Fibroblast of the aortic adventitia (primary cell): ENCODE measurements around the gene GMPR2. TPM values are rescaled to one million over a fixed set of nuclear protein-coding genes. Genes with fewer than 3 reads are reported as not detected.

Experiments
- DNase-seq: peaks from one replicate; pipeline ENCODE4 v3.0.0-alpha.2; 2010; ENCODE audit warnings: low read depth
- H3K4me3 ChIP-seq: 2 replicates; pipeline ENCODE4 v1.5.1; 2011; ENCODE audit warnings: low read depth, mild to moderate bottlenecking, control low read depth, low read length, moderate library complexity
- total RNA-seq: library from RNA; depleted of rRNA; stranded (reverse); fragments of >200 nt; gene quantifications from 2 replicates; pipeline ENCODE4 v1.2.3, GENCODE V29; 2012; ENCODE audit warnings: low replicate concordance
- TF ChIP-seq, protein P1 (sequence below): IDR thresholded peaks from 2 replicates; pipeline ENCODE4 v1.5.1; 2011; ENCODE audit warnings: mild to moderate bottlenecking, low read length, control low read depth, inconsistent platforms; ENCODE audit not compliant: insufficient read depth

The GMPR2 gene
- total RNA-seq, 1 donor, result 53.6 TPM

DNA sequence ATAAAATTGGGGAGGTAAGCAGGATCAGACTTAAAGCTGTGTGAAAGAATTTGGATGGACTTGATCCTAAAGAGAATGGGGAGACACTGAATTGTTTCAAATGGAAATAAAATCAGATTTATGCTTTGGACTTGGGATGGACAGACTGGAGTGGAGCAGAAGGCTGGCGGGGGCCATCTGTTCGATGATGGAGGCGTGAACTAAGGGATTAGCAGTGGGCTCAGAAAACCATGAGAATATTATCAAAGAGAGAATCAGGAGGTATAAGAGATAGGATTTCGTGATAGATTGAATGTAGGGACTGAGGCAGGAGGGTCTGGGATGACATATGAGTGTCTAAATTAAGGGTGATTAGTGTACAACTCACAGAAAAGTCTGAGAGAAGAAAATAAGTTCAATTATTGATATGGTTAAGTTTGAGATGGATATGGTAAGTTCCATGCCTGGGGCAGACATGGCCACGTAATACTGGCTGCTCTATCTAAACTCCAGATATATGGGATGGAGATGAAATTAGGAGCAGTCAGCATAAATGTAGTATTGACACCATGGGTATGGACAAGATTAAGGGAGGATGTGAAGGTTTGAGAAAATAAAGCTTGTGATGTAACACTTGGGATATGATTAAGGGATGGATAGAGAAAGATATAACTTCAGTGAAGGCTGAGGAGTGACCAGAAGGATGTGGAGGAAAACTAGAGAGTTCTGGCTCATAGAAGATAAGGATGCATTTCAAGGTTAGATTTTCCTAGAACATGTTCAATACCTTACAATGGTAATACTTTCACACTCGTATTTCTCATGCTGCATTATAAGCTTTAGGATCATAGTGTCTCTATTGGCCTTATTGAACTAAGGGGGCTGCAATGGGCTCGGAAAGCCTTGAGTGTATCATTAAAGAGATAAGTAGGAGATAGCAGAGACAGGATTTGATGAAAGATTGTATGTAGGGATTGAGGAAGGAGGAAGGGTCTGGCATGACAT, 28.3 kb upstream of the GMPR2 start:
- TF ChIP-seq, protein P1, sequence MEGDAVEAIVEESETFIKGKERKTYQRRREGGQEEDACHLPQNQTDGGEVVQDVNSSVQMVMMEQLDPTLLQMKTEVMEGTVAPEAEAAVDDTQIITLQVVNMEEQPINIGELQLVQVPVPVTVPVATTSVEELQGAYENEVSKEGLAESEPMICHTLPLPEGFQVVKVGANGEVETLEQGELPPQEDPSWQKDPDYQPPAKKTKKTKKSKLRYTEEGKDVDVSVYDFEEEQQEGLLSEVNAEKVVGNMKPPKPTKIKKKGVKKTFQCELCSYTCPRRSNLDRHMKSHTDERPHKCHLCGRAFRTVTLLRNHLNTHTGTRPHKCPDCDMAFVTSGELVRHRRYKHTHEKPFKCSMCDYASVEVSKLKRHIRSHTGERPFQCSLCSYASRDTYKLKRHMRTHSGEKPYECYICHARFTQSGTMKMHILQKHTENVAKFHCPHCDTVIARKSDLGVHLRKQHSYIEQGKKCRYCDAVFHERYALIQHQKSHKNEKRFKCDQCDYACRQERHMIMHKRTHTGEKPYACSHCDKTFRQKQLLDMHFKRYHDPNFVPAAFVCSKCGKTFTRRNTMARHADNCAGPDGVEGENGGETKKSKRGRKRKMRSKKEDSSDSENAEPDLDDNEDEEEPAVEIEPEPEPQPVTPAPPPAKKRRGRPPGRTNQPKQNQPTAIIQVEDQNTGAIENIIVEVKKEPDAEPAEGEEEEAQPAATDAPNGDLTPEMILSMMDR, result no peak
- H3K4me3 ChIP-seq, result no peak overlapping the region
- no peak for DNase-seq

DNA sequence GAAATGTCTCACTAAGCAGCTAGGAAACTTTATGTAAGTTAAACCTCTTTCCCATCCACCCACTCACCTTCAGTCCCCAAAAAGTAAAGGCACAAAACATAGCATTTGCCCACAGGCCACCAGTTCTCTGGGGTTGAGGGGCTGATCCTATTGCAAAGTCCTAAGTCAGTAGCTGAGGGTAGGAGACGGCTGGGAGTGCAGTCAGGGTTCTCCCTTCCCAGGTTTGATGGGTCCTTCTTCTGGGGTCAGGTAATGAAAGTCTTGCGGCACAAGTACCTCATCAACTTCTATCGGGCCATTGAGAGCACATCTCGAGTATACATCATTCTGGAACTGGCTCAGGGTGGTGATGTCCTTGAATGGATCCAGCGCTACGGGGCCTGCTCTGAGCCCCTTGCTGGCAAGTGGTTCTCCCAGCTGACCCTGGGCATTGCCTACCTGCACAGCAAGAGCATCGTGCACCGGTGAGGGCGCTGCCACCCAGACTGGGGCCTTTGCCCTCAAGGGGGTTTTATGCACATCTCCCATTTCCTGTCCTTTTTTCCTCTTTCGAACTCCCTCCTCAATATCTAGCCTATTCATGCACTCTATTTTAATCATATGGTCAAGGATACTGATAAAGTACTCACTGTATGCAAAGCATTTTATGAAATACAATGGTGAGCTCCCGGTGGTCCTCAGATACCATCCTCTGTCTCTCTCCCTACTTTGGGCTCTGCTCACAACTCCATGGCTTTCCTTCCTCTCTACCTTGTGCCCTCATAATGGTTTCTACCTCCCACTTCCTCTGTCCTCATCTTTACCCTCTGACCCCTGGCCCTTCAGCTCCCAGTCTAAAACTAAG, 26.2 kb upstream of the GMPR2 start:
- H3K4me3 ChIP-seq, result no peak overlapping the region
- DNase-seq, result no peak
- TF ChIP-seq, protein P1, result no peak

DNA sequence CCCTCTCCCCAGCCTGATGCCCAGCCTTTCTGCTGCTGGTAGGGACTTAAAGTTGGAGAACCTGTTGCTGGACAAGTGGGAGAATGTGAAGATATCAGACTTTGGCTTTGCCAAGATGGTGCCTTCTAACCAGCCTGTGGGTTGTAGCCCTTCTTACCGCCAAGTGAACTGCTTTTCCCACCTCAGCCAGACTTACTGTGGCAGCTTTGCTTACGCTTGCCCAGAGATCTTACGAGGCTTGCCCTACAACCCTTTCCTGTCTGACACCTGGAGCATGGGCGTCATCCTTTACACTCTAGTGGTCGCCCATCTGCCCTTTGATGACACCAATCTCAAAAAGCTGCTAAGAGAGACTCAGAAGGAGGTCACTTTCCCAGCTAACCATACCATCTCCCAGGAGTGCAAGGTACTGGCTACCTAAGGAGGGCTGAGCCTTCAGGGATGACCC, 25.6 kb upstream of the GMPR2 start:
- no peak overlapping the region for H3K4me3 ChIP-seq
- no peak for DNase-seq
- TF ChIP-seq, protein P1, result no peak

DNA sequence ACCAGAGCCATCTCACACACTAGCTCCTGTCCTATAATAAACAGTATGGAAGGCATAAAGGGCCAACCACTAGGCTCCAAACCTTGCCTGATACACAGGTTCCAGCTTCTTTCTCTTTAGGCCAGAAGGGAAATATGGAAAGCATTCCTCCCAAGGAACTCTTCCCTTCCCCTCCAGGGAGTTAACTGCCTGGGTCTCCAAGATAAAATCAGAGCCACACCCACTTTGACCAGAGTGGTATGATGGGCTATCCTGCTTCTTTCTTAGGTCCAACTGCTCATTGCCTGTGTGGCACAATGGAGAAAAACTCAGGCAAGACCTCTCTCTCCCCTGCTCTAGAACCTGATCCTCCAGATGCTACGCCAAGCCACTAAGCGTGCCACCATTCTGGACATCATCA, 25.1 kb upstream of the GMPR2 start:
- DNase-seq, result no peak
- H3K4me3 ChIP-seq, result no peak overlapping the region
- TF ChIP-seq, protein P1, result no peak

DNA sequence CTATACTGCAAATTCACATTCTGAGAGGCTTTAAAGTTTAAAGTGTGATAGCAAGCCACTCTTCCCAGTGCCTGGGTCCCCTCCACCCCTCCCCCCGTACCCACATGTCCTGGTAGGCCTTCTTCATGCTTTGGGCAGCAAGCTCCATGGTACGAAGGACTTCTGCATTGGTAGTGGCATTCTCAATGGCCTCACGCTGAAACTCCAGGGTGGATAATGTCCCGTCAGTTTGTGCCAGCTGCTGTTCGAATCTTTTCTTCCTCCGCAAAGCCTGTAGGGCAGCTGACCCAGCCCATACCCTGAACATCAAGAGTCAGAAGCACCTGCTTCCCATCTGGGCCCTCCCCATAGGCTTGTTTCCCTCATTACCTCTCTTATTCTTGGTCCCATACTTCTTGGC, 21.4 kb upstream of the GMPR2 start:
- TF ChIP-seq, protein P1, result no peak
- DNase-seq, result no peak
- no peak overlapping the region for H3K4me3 ChIP-seq

DNA sequence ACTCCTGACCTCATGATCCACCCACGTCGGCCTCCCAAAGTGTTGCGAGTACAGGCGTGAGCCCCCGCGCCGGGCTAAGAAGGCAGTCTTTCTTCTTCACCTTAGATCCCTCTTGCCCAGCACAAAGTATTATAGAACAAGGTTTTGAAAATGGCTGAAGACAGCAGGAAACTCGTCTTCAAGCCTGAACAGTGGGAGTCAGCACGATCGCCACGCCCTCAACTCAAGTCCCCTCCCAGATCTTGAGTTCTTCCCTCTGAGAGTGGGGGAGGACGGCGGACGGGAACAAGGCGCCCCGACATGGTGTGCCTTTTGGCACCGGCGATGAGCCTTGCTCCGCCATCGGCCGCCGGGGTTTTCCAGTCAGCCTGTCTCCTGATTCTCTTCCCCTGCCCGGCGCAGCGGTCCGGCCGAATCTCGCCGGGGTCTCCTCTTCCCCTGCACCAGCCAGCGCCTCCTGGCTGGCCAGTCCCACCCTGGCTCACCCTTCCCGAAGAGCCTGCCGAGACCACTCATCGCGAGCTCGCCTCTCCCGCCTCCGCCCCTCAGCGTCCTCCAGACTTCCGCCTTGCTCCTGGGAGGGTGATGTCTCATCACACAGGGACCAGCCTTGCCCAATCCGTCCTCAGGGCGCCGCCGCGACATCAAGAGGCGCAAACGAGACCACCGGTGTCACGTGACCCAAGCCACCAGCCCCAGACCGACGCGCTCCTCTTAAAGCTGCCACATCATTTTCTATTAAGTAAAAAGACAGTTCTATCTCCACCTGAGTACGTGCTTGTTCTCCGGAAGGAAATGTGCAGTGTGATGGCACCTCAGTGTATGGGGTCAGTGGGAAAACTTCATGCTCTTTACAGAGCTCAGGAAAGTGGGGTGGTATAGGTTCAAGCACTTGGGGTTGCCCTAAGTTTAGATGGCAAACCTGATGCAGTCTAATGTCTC, 19.5 kb upstream of the GMPR2 start, which contains the start of gene CHMP4A:
Gene CHMP4A (minus strand): TSS at position 565 of the 942 bp plus-strand sequence. CDS start 49 bp downstream, at position 516.
- TF ChIP-seq, protein P1, result peak; percentile 42
- peak; percentile 97 for DNase-seq
- peak within 1 kb of the TSS; percentile 71 for H3K4me3 ChIP-seq
